IgD-negative memory B cell (primary cell): Measurements from ENCODE around the gene SRPK3. TPM values are rescaled to one million over a fixed set of nuclear protein-coding genes. Genes with fewer than 3 reads are reported as not detected.

ENCODE experiments used
- H3K27ac Mint-ChIP-seq, 3 donors: one replicate each; pipeline ENCODE4 v1.8.0; 2020 to 2022; ENCODE audit warnings: mild to moderate bottlenecking in 3 of 3, mixed read lengths in 3 of 3, moderate library complexity in 1 of 3
- H3K27me3 Mint-ChIP-seq: one replicate; pipeline ENCODE4 v1.8.0; 2021; ENCODE audit warnings: mixed read lengths
- H3K36me3 Mint-ChIP-seq: one replicate; pipeline ENCODE4 v1.8.0; 2020; ENCODE audit warnings: mild to moderate bottlenecking, mixed read lengths
- H3K4me1 Mint-ChIP-seq, 3 donors: one replicate each; pipeline ENCODE4 v1.8.0; 2020 to 2022; ENCODE audit warnings: mixed read lengths in 3 of 3, mild to moderate bottlenecking in 1 of 3
- H3K4me3 Mint-ChIP-seq, 4 donors: one replicate each; pipeline ENCODE4 v1.8.0; 2020 to 2022; ENCODE audit warnings: mild to moderate bottlenecking in 4 of 4, mixed read lengths in 4 of 4, moderate library complexity in 3 of 4
- H3K9me3 Mint-ChIP-seq, 3 donors: one replicate each; pipeline ENCODE4 v1.8.0; 2020 to 2021; ENCODE audit warnings: mixed read lengths in 3 of 3, mild to moderate bottlenecking in 1 of 3
- polyA plus RNA-seq: library from polyadenylated mRNA; unstranded; fragments of 300-500 nt; fragmentation: Illumina TruSeq; gene quantifications from one replicate; pipeline ENCODE4 v1.2.3, GENCODE V29; 2021

The SRPK3 gene
- polyA plus RNA-seq, 1 donor from 2014 or later = not detected

DNA sequence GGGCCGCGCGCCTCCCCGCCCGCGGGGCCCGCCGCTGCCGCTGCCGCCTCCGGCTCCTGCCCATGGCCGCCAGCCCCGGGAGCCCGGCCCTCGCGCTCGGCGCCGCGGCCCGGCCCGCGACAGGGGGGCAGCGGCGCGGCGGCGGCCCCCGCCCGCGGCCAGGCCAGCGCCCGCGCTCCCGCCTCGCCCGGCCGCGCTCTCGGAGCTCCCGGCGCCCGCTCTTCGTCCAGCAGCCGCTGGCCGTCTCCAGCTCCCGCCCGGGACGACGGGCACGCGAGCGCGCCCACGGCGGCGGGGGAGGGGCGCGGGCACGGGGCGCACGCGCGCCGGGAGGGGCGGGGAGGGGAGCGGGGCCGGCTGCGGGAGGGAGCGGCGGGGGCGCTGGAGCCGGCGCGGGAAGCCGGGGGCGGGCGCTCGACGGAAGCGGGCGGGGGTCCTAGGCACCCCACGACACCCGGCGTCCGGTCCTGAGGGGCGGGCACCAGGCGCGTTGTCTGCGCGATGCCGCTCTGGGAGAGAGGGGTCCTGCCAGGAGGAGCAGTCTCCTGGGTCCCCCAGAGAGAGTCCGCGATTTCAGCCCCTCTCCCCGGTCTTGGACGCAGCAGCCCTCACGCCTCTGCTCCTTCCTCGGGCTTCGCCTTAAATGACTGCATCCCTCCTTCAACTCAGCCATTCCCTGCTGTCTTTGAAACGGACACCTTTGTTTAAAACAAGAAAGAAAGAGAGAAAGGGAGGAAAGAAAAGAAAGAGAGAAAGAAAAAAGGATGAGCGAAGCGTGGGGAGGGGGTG, 50.0 kb downstream of the SRPK3 start:
- Mint-ChIP-seq H3K4me1 (peaks cover 2 to 11% (median 10%) of the 10 kb centered on the region in 3 donors), H3K36me3 (no peaks in the 10 kb centered on the region), H3K9me3 (peaks cover 0 to 4% (median 0%) of the 10 kb centered on the region in 3 donors), H3K27ac (no peak overlapping the region), H3K4me3 (peak overlapping the region in 1 of 4 donors; percentile 59), H3K27me3 (peaks cover 32% of the 10 kb centered on the region)

DNA sequence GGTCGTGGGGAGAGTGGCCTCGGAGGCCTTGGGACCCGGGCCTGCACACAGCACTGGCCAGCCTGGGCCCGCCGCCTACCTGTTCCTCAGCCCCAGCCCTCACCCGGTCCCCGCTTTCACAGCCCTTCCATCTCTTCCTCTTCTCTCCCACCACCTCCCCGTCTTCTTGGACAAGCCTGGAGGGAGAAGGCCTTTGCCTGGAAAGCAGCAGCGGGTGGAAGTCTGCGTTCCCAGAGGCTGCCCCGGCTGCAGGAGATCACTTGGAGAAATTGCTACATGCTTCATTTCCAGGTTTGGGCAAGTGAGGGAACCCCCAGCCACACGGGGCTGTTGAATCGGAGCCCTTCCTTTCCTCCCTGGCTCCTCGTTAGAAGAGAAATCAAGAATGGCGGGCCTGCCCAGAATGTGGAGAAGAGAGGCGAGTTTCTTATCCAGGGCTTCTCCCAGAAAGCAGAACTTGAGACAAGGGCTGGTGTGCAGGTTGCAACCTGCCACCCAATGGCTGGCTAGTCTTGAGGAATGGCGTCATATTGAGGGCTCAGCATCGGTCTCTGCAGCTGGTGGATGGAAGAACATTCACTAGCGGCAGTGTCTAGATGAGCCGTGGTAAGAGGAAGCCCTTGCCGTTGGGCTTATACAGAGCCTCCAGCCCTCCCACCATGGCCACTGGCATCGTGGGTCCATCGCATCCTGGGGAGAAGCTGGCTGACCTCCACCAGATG, 50.7 kb downstream of the SRPK3 start:
- Mint-ChIP-seq H3K27me3 (peaks cover 32% of the 10 kb centered on the region), H3K9me3 (peaks cover 0 to 4% (median 0%) of the 10 kb centered on the region in 3 donors), H3K4me3 (peak overlapping the region in 3 of 4 donors; percentile 27 to 67 (median 52)), H3K27ac (peak overlapping the region in 1 of 3 donors; percentile 60), H3K4me1 (peaks cover 2 to 11% (median 10%) of the 10 kb centered on the region in 3 donors), H3K36me3 (no peaks in the 10 kb centered on the region)

- no peak overlapping the region for H3K4me3 Mint-ChIP-seq
- H3K27me3 Mint-ChIP-seq = peaks cover 24% of the 10 kb centered on the region
- H3K36me3 Mint-ChIP-seq = no peaks in the 10 kb centered on the region
- peaks cover under 1 to 8% (median 1%) of the 10 kb centered on the region in 3 donors for H3K4me1 Mint-ChIP-seq
- H3K9me3 Mint-ChIP-seq = no peaks in the 10 kb centered on the region
- H3K27ac Mint-ChIP-seq = no peak overlapping the region
Measured at GRCh38 chrX:153832728-153833127, 51.9 kb downstream of the SRPK3 start.

Other genes with a start within 250 kb of the SRPK3 start
- gene CCNQ, start 181.9 kb upstream of the SRPK3 start, polyA plus RNA-seq = 56.1 TPM
- gene DUSP9, start 133.8 kb upstream of the SRPK3 start, polyA plus RNA-seq = not detected
- not detected for gene PNCK, start 107.2 kb upstream of the SRPK3 start, polyA plus RNA-seq
- gene SLC6A8, start 93.1 kb upstream of the SRPK3 start, polyA plus RNA-seq = 0.08 TPM
- 254 TPM for gene BCAP31, start 56.7 kb upstream of the SRPK3 start, polyA plus RNA-seq
- gene ABCD1, start 56.2 kb upstream of the SRPK3 start, polyA plus RNA-seq = 3.6 TPM
- gene PLXNB3, start 16.8 kb upstream of the SRPK3 start, polyA plus RNA-seq = not detected
- gene IDH3G, start 13.3 kb downstream of the SRPK3 start, polyA plus RNA-seq = 104 TPM
- gene SSR4, start 13.6 kb downstream of the SRPK3 start, polyA plus RNA-seq = 395 TPM
- gene PDZD4, start 49.5 kb downstream of the SRPK3 start, polyA plus RNA-seq = 0.15 TPM
- 1.8 TPM for gene L1CAM, start 105.1 kb downstream of the SRPK3 start, polyA plus RNA-seq
- not detected for gene AVPR2, start 123.6 kb downstream of the SRPK3 start, polyA plus RNA-seq
- 123 TPM for gene ARHGAP4, start 145.2 kb downstream of the SRPK3 start, polyA plus RNA-seq
- 91.4 TPM for gene NAA10, start 154.0 kb downstream of the SRPK3 start, polyA plus RNA-seq
- 1.2 TPM for gene RENBP, start 163.6 kb downstream of the SRPK3 start, polyA plus RNA-seq
- 12.2 TPM for gene HCFC1, start 190.8 kb downstream of the SRPK3 start, polyA plus RNA-seq
- 7.1 TPM for gene TMEM187, start 191.7 kb downstream of the SRPK3 start, polyA plus RNA-seq
- gene IRAK1, start 238.9 kb downstream of the SRPK3 start, polyA plus RNA-seq = 110 TPM